CD4-positive, alpha-beta memory T cell (primary cell): ENCODE data around the gene MYO1C. TPM values are rescaled to one million over a fixed set of nuclear protein-coding genes. Genes with fewer than 3 reads are reported as not detected.

Source experiments
- CTCF ChIA-PET: fragments of 350-600 bp; sonication (Branson Sonifier 250); formaldehyde crosslinking; loops from one replicate; lab custom pipeline; 2021; ENCODE audit warnings: inconsistent platforms; ENCODE audit not compliant: partially characterized antibody; lab: Charles Lee
- POLR2A ChIA-PET: fragments of 350-600 bp; sonication (Branson Sonifier 250); formaldehyde crosslinking; loops from one replicate; lab custom pipeline; 2021; ENCODE audit not compliant: partially characterized antibody; lab: Charles Lee
- DNase-seq, 5 donors: peaks; one replicate each; pipeline versions ENCODE4 v3.0.0 to v3.0.0-alpha.2; 2020 to 2022; ENCODE audit warnings: mixed read lengths in 1 of 5
- H3K27ac ChIP-seq: one replicate; pipeline ENCODE4 v1.7.0; 2013; ENCODE audit warnings: low read depth, low read length
- H3K27me3 ChIP-seq: 2 replicates; pipeline ENCODE4 v1.7.0; 2013; ENCODE audit warnings: mild to moderate bottlenecking, low read length, moderate library complexity; ENCODE audit not compliant: insufficient read depth
- H3K36me3 ChIP-seq: 2 replicates; pipeline ENCODE4 v1.7.0; 2013; ENCODE audit warnings: mild to moderate bottlenecking, low read length, moderate library complexity; ENCODE audit not compliant: insufficient read depth
- H3K4me1 ChIP-seq: 2 replicates; pipeline ENCODE4 v1.7.0; 2013; ENCODE audit warnings: mild to moderate bottlenecking, low read length, moderate library complexity; ENCODE audit not compliant: insufficient read depth
- H3K4me3 ChIP-seq, 2 donors: one replicate each; pipeline ENCODE4 v1.7.0; 2013; ENCODE audit warnings: low read length in 2 of 2, mild to moderate bottlenecking in 1 of 2
- H3K9me3 ChIP-seq, 2 donors: one replicate each; pipeline ENCODE4 v1.7.0; 2013; ENCODE audit warnings: low read length in 2 of 2, control low read depth in 1 of 2; ENCODE audit not compliant: control insufficient read depth in 1 of 2
- H3K27ac Mint-ChIP-seq, 7 donors: one replicate each; pipeline ENCODE4 v1.8.0; 2020 to 2021; ENCODE audit warnings: mixed read lengths in 7 of 7, mild to moderate bottlenecking in 6 of 7, inconsistent platforms in 3 of 7, moderate library complexity in 3 of 7
- H3K27me3 Mint-ChIP-seq, 2 donors: one replicate each; pipeline ENCODE4 v1.8.0; 2020 to 2021; ENCODE audit warnings: mixed read lengths in 2 of 2
- H3K36me3 Mint-ChIP-seq, 2 donors: one replicate each; pipeline ENCODE4 v1.8.0; 2020 to 2021; ENCODE audit warnings: mixed read lengths in 2 of 2, inconsistent platforms in 1 of 2, mild to moderate bottlenecking in 1 of 2
- H3K4me1 Mint-ChIP-seq, 4 donors: one replicate each; pipeline ENCODE4 v1.8.0; 2020 to 2021; ENCODE audit warnings: mixed read lengths in 4 of 4, mild to moderate bottlenecking in 1 of 4
- H3K4me3 Mint-ChIP-seq, 8 donors: one replicate each; pipeline ENCODE4 v1.8.0; 2020 to 2021; ENCODE audit warnings: mixed read lengths in 8 of 8, mild to moderate bottlenecking in 7 of 8, moderate library complexity in 6 of 8, inconsistent platforms in 3 of 8
- H3K9me3 Mint-ChIP-seq, 8 donors: one replicate each; pipeline ENCODE4 v1.8.0; 2020 to 2021; ENCODE audit warnings: mixed read lengths in 8 of 8, mild to moderate bottlenecking in 5 of 8, inconsistent platforms in 3 of 8, moderate library complexity in 1 of 8
- intact Hi-C: fragments of 100-400 bp; cut with micrococcal nuclease; formaldehyde crosslinking; loops from one replicate; pipeline ENCODE4 v1.15.1; 2023
- polyA plus RNA-seq, 2 donors: library from polyadenylated mRNA; unstranded; fragments of 300-500 nt; fragmentation: Illumina TruSeq; gene quantifications; one replicate each; pipeline ENCODE4 v1.2.3, GENCODE V29; 2021
- total RNA-seq, 2 experiments: library from RNA; stranded (reverse); gene quantifications; one replicate each; pipeline ENCODE4 v1.2.3, GENCODE V29; 2021

Gene MYO1C
- total and polyA plus RNA-seq, 4 experiments from 2014 or later = 6.3 to 31.1 (median 24.8) TPM

DNA sequence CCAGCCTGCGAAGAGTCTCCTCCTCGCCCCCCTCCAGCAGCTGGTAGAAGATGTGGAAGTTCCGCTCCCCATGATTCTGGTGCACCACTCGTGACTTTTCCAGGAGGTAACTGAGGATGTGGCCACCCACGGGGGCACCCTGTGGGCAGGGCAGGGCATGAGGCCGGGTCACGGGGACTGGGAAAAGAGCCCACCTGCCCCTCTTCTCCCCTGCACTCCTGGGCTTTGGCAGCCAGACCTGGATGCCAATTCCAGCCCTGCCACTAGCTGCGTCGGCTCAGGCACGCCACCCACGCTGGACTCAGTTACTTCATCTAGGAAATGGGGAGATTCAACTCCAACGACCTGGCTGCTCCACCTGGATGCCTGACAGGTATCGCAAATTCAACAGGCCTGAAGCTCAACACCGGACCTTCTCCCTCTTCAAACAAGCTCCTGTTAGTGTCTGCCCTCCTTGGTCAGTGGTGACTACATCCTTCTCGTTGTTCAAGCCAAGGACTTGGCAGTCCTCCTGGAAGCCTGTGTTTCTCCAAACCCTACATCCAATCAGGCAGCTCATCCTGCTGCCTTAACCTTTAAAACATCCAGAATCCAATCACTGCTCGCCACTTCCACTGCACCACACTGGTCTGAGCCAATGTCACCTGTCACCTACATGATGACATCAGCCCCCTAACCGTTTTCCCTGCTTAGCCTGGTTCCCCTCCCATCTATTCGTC, 11.6 kb downstream of the MYO1C start:
- Histone ChIP-seq H3K4me1 (peaks cover 4% of the 10 kb centered on the region), H3K36me3 (peaks cover 7% of the 10 kb centered on the region), H3K27me3 (no peaks in the 10 kb centered on the region), H3K27ac (no peak overlapping the region), H3K9me3 (no peaks in the 10 kb centered on the region), H3K4me3 (no peak overlapping the region)
- H3K4me3 Mint-ChIP-seq = no peak overlapping the region
- no peaks in the 10 kb centered on the region for H3K9me3 Mint-ChIP-seq
- H3K27me3 Mint-ChIP-seq = no peaks in the 10 kb centered on the region
- intact Hi-C loops = no loop called here
- H3K4me1 Mint-ChIP-seq = peaks cover 6 to 24% (median 7%) of the 10 kb centered on the region in 4 donors
- DNase-seq = no peak
- POLR2A ChIA-PET = interaction anchor here (1.4 kb wide), 1 partner anchor 81 kb away, joined by 3 read pairs; the partner anchor contains the start of gene YWHAE
- peak overlapping the region in 2 of 7 donors; percentile 27 to 60 for H3K27ac Mint-ChIP-seq
- H3K36me3 Mint-ChIP-seq = peaks cover 13 to 30% of the 10 kb centered on the region in 2 donors
- CTCF ChIA-PET = interaction anchor here (1.2 kb wide), 1 partner anchor 116 kb away, joined by 5 read pairs; no protein-coding TSS in a partner anchor

DNA sequence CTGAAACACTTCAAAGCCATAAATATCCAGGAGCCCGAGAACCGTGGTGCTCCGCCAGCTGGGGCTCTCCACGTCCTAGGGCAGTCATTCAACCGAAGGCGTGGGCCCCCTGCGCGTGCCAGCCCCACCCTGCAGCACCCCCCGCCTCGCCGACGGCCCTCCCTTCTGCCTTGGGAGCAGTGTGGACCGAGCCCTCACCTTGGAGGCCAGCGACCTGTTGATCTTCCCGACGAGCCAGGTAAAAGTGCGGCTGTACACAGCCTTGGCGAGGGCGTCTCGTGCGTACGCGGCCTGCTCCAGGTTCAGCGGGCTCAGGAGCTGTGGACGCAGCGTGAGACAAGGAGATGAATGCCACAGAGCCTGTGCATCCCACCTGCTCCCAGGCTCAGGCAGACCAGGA, 14.1 kb downstream of the MYO1C start:
- Mint-ChIP-seq H3K4me1 (peaks cover 7 to 18% (median 9%) of the 10 kb centered on the region in 4 donors), H3K27me3 (no peaks in the 10 kb centered on the region), H3K9me3 (no peaks in the 10 kb centered on the region), H3K27ac (no peak overlapping the region), H3K36me3 (peaks cover 13 to 34% of the 10 kb centered on the region in 2 donors), H3K4me3 (no peak overlapping the region)
- no peak overlapping the region for H3K27ac ChIP-seq
- H3K36me3 ChIP-seq = peaks cover 7% of the 10 kb centered on the region
- no peaks in the 10 kb centered on the region for H3K27me3 ChIP-seq
- H3K9me3 ChIP-seq = no peaks in the 10 kb centered on the region
- intact Hi-C loops = no loop called here
- H3K4me1 ChIP-seq = peaks cover 5% of the 10 kb centered on the region
- no peak for DNase-seq
- ChIA-PET POLR2A (interaction anchor here (1.3 kb wide), 1 partner anchor 37 kb away, joined by 3 read pairs; no protein-coding TSS in a partner anchor), CTCF (interaction anchor here (1.1 kb wide), 1 partner anchor 117 kb away, joined by 4 read pairs; no protein-coding TSS in a partner anchor)
- H3K4me3 ChIP-seq = no peak overlapping the region

DNA sequence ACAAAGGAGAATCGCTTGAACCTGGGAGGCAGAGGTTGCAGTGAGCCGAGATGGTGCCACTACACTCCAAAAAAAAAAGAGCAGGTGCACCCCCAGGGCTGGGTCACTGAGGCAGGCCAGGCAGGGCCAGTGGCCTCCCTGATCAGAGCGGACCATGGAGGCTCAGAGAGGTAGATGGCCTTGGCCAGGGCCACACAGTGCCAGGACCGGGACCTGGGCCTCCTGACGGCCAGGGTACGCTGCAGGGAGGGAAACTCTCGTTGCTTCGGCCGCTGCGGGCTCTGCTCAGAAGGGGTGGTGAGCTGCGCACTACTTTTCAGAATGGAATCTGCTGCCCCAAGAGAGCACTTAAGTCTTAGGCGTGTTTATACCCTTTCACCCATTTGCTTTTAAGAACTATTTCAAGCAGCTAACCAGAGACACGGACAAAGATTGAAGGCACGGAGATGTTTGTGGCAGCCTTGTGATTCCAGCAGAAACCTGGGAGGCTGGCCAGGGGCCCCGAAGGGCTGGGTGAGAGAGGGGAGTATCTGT, 17.1 kb downstream of the MYO1C start:
- Histone ChIP-seq H3K27me3 (no peaks in the 10 kb centered on the region), H3K4me1 (peaks cover 9% of the 10 kb centered on the region), H3K9me3 (no peaks in the 10 kb centered on the region), H3K36me3 (peaks cover 5% of the 10 kb centered on the region), H3K27ac (no peak overlapping the region), H3K4me3 (no peak overlapping the region)
- Mint-ChIP-seq H3K9me3 (no peaks in the 10 kb centered on the region), H3K36me3 (peaks cover 3 to 19% of the 10 kb centered on the region in 2 donors), H3K4me3 (no peak overlapping the region), H3K27ac (no peak overlapping the region), H3K27me3 (no peaks in the 10 kb centered on the region), H3K4me1 (peaks cover 7 to 18% (median 13%) of the 10 kb centered on the region in 4 donors)
- intact Hi-C loops = no loop called here
- POLR2A ChIA-PET = interaction anchor here (1.0 to 1.8 kb wide), 2 partner anchors 13 to 40 kb away, joined by 3 to 5 read pairs; partner anchors contain the start of gene INPP5K
- CTCF ChIA-PET = no interaction called here
- no peak for DNase-seq

DNA sequence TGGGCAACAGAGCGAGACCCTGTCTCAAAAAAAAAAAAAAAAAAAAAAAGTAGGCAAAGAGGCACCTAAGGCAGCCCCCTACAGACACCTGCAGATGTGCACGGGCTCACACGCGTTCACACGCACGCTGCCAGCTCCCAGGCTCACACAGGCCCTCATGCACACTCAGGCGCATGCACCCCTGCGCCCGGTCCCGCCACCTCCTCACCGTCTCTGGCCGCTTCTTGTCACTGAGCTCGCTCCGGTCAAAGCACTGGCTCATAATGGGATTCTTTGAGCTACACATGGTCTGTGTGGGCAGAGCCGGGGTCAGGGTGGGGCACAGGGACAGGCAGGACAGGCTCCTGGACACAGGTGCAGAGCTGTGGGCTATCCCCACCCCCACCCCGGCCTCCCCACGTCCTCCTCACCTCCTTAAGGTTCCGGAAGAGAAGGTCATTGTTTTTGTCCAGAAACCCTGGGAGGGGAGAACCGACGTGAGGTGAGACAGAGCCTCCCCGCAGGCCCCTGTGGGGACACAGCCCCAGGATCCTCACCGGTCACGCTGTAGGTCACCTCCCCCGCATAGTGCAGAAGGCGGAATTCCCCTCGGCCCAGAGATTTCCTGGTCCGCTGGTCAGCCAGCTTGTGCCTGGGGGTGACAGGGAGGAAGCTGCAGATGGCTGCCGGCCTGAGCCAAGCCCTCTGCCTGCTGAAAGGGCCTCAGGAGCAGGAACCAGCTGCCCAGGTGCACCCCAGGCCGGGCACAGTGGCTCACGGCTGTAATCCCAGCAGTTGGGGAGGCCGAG, 17.9 kb downstream of the MYO1C start:
- Mint-ChIP-seq H3K27me3 (no peaks in the 10 kb centered on the region), H3K4me1 (peaks cover 7 to 18% (median 13%) of the 10 kb centered on the region in 4 donors), H3K9me3 (no peaks in the 10 kb centered on the region), H3K27ac (peak overlapping the region in 1 of 7 donors; percentile 64), H3K36me3 (peaks cover 3 to 20% of the 10 kb centered on the region in 2 donors), H3K4me3 (no peak overlapping the region)
- Histone ChIP-seq H3K36me3 (peaks cover 5% of the 10 kb centered on the region), H3K9me3 (no peaks in the 10 kb centered on the region), H3K4me3 (no peak overlapping the region), H3K4me1 (peaks cover 9% of the 10 kb centered on the region), H3K27ac (no peak overlapping the region), H3K27me3 (no peaks in the 10 kb centered on the region)
- DNase-seq = no peak
- intact Hi-C loops = no loop called here
- CTCF ChIA-PET = interaction anchor here (1.2 kb wide), 1 partner anchor 109 kb away, joined by 5 read pairs; no protein-coding TSS in a partner anchor
- POLR2A ChIA-PET = interaction anchor here (1.0 to 1.8 kb wide), 2 partner anchors 12 to 41 kb away, joined by 3 to 5 read pairs; partner anchors contain the start of gene INPP5K

DNA sequence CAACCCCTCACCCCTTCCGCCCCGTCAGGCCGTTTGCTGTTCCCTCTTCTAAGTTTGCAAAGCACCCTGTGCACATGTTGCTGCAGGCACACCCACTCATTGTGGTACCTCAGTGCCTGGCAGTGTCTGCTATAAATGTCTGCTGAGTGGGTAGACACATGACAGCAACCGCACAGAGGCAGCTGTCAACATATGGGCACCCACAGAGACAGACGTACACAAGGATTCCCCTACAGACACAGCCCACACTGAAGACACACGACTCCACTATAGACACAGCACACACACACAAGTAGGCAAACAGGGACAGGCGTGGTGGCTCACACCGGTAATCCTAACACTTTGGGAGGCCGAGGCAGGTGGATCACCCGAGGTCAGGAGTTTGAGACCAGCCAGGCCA, 18.6 kb downstream of the MYO1C start:
- ChIA-PET POLR2A (interaction anchor here (1.8 kb wide), 1 partner anchor 42 kb away, joined by 3 read pairs; the partner anchor contains the start of gene INPP5K), CTCF (interaction anchor here (1.2 kb wide), 1 partner anchor 108 kb away, joined by 5 read pairs; no protein-coding TSS in a partner anchor)
- Mint-ChIP-seq H3K9me3 (peaks cover 0 to 1% (median 0%) of the 10 kb centered on the region in 8 donors), H3K36me3 (peaks cover 11 to 24% of the 10 kb centered on the region in 2 donors), H3K4me3 (no peak overlapping the region), H3K4me1 (peaks cover 7 to 18% (median 14%) of the 10 kb centered on the region in 4 donors), H3K27ac (peak overlapping the region in 4 of 7 donors; percentile 14 to 87 (median 58)), H3K27me3 (no peaks in the 10 kb centered on the region)
- H3K4me3 ChIP-seq = no peak overlapping the region
- H3K9me3 ChIP-seq = no peaks in the 10 kb centered on the region
- H3K27me3 ChIP-seq = no peaks in the 10 kb centered on the region
- intact Hi-C loops = no loop called here
- peaks cover 9% of the 10 kb centered on the region for H3K4me1 ChIP-seq
- peaks cover 5% of the 10 kb centered on the region for H3K36me3 ChIP-seq
- H3K27ac ChIP-seq = no peak overlapping the region
- peak in 1 of 5 donors; percentile 66 for DNase-seq

DNA sequence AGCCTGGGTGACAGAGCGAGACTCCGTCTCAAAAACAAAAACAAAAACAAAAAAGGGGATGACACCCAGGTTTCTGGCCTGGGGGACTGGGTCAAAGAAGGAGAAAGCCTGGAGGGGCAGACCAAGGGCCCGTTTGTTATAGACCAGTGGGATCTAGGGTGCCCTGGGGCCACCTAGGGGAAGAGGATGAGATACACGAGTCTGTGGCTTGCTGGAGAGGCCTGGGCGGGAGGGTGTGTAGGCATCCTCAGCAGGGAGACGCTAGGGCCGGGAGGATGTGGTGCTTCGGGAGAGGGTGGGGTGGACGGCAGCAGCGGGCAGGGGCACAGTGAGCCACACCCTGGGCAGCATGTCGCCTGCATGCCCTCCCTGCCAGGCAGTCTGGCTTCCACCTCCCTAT, 19.3 kb downstream of the MYO1C start:
- Mint-ChIP-seq H3K4me3 (no peak overlapping the region), H3K27me3 (no peaks in the 10 kb centered on the region), H3K9me3 (peaks cover 0 to 1% (median 0%) of the 10 kb centered on the region in 8 donors), H3K27ac (peak overlapping the region in 3 of 7 donors; percentile 41 to 87 (median 42)), H3K36me3 (peaks cover 14 to 28% of the 10 kb centered on the region in 2 donors), H3K4me1 (peaks cover 7 to 22% (median 14%) of the 10 kb centered on the region in 4 donors)
- no peaks in the 10 kb centered on the region for H3K9me3 ChIP-seq
- DNase-seq = no peak
- CTCF ChIA-PET = interaction anchor here (1.2 kb wide), 2 partner anchors 108 kb away, joined by 3 to 5 read pairs; no protein-coding TSS in a partner anchor
- POLR2A ChIA-PET = no interaction called here
- no peaks in the 10 kb centered on the region for H3K27me3 ChIP-seq
- H3K4me3 ChIP-seq = no peak overlapping the region
- intact Hi-C loops = no loop called here
- H3K4me1 ChIP-seq = peaks cover 9% of the 10 kb centered on the region
- no peak overlapping the region for H3K27ac ChIP-seq
- H3K36me3 ChIP-seq = peaks cover 5% of the 10 kb centered on the region
